Esophagus squamous epithelium (tissue), 4 donors: ENCODE results near the gene QDPR.
"Not testable (repeated sequence)": the region's sequence is repeated elsewhere in the genome, so short reads cannot be mapped to it uniquely, and the experiment has no call there.

Experiments
- CTCF ChIP-seq, 6 experiments: fragments of 450-650 bp in 4 of 6; fragments of 200-600 bp in 2 of 6; sonication (generic) in 2 of 6; IDR thresholded peaks; one replicate each; pipeline ENCODE4 v1.5.1; 2016 to 2019; ENCODE audit warnings: antibody characterized with exemption in 6 of 6, mild to moderate bottlenecking in 4 of 6, moderate library complexity in 4 of 6
- POLR2A ChIP-seq, 4 donors: fragments of 450-650 bp; IDR thresholded peaks; one replicate each; pipeline ENCODE4 v1.6.1; 2017; ENCODE audit warnings: antibody characterized with exemption in 4 of 4, mild to moderate bottlenecking in 4 of 4, moderate library complexity in 3 of 4

GRCh38 chr4:17442477-17442876, 69.4 kb downstream of the QDPR start:
- not testable (repeated sequence) for TF ChIP-seq CTCF, POLR2A (IDR thresholded peaks at IDR 0.05)
